ENCODE results near the gene METAP1D.

METAP1D gene

GRCh38 chr2:172093416-172094293 lies 93.9 kb downstream of the METAP1D start:
- no peak for DNase-seq

- DNase-seq = no peak
Observed at GRCh38 chr2:172094294-172095145, 94.8 kb downstream of the METAP1D start.

- peak; percentile 83 for DNase-seq
Observed at GRCh38 chr2:172095146-172095904, 95.6 kb downstream of the METAP1D start.

GRCh38 chr2:172095905-172096625 lies 96.3 kb downstream of the METAP1D start:
- no peak for DNase-seq

- no peak for DNase-seq
Observed at GRCh38 chr2:172096626-172097547, 97.1 kb downstream of the METAP1D start.

GRCh38 chr2:172097557-172098131 lies 97.9 kb downstream of the METAP1D start:
- no peak for DNase-seq

- DNase-seq = no peak
Observed at GRCh38 chr2:172098287-172098649, 98.5 kb downstream of the METAP1D start.

GRCh38 chr2:172098650-172099471 lies 99.1 kb downstream of the METAP1D start:
- DNase-seq = no peak

GRCh38 chr2:172099472-172100079 lies 99.8 kb downstream of the METAP1D start:
- no peak for DNase-seq

- DNase-seq = no peak
Observed at GRCh38 chr2:172100080-172100934, 100.6 kb downstream of the METAP1D start.

- no peak for DNase-seq
Observed at GRCh38 chr2:172100935-172101820, 101.4 kb downstream of the METAP1D start.

GRCh38 chr2:172101821-172102390 lies 102.2 kb downstream of the METAP1D start:
- peak; percentile 45 for DNase-seq

- DNase-seq = peak; percentile 81
Observed at GRCh38 chr2:172102391-172103359, 102.9 kb downstream of the METAP1D start, which contains the start of gene DLX2. Gene DLX2, minus strand, starts transcription at chr2:172102900. Its CDS starts 362 bp downstream, at chr2:172102538.

- peak; percentile 75 for DNase-seq
Observed at GRCh38 chr2:172103471-172104272, 103.9 kb downstream of the METAP1D start.

Data from CD4-positive, alpha-beta T cell treated with Interleukin-12 subunit alpha and Interleukin-12 subunit beta, for 1 hour (primary cell).